MM.1S (cell line): ENCODE results near the gene KCNK5.

Experiments used
- DNase-seq: peaks from one replicate; pipeline ENCODE4 v3.0.0-alpha.2; 2015
- H2AFZ ChIP-seq: fragments of 300-600 bp; sonication (generic); 2 replicates; pipeline ENCODE4 v1.6.0; 2016; ENCODE audit warnings: antibody characterized with exemption, low read length
- H3F3A ChIP-seq: fragments of 300-600 bp; sonication (generic); 2 replicates; pipeline ENCODE4 v1.6.1; 2016; ENCODE audit warnings: mild to moderate bottlenecking, antibody characterized with exemption, low read length, moderate library complexity, mixed read lengths; ENCODE audit not compliant: insufficient read depth
- H3K27ac ChIP-seq: fragments of 300-600 bp; sonication (generic); 2 replicates; pipeline ENCODE4 v1.5.1; 2016; ENCODE audit warnings: mild to moderate bottlenecking, low read length
- H3K27me3 ChIP-seq: fragments of 300-600 bp; sonication (generic); replicated peaks from 2 replicates; pipeline ENCODE4 v1.6.0; 2016; ENCODE audit warnings: low read length; ENCODE audit not compliant: insufficient read depth
- H3K36me3 ChIP-seq: fragments of 300-600 bp; sonication (generic); replicated peaks from 2 replicates; pipeline ENCODE4 v1.6.1; 2016; ENCODE audit warnings: mild to moderate bottlenecking, low read length, mixed read lengths; ENCODE audit not compliant: insufficient read depth
- H3K4me1 ChIP-seq: fragments of 300-600 bp; sonication (generic); 2 replicates; pipeline ENCODE4 v1.6.1; 2016; ENCODE audit warnings: low read length, mixed read lengths
- H3K4me2 ChIP-seq: fragments of 300-600 bp; sonication (generic); 2 replicates; pipeline ENCODE4 v1.6.0; 2016; ENCODE audit warnings: low read depth, low read length
- H3K4me3 ChIP-seq: fragments of 300-600 bp; sonication (generic); 2 replicates; pipeline ENCODE4 v1.5.1; 2016; ENCODE audit warnings: low read length, mixed read lengths
- H3K79me2 ChIP-seq: fragments of 300-600 bp; sonication (generic); 2 replicates; pipeline ENCODE4 v1.6.1; 2016; ENCODE audit warnings: mixed run types, low read length, mixed read lengths
- H3K9ac ChIP-seq: fragments of 300-600 bp; sonication (generic); 2 replicates; pipeline ENCODE4 v1.6.1; 2016; ENCODE audit warnings: low read length, mixed read lengths
- H3K9me2 ChIP-seq: fragments of 300-600 bp; sonication (generic); replicated peaks from 2 replicates; pipeline ENCODE4 v1.6.1; 2016; ENCODE audit warnings: mild to moderate bottlenecking, low read length, mixed read lengths; ENCODE audit not compliant: insufficient read depth
- H3K9me3 ChIP-seq: fragments of 300-600 bp; sonication (generic); replicated peaks from 2 replicates; pipeline ENCODE4 v1.6.1; 2016; ENCODE audit warnings: mild to moderate bottlenecking, low read length, mixed read lengths; ENCODE audit not compliant: insufficient read depth
- H4K20me1 ChIP-seq: fragments of 300-600 bp; sonication (generic); 2 replicates; pipeline ENCODE4 v1.6.1; 2016; ENCODE audit warnings: mild to moderate bottlenecking, low read length, moderate library complexity, mixed read lengths; ENCODE audit not compliant: insufficient read depth
- EZH2 ChIP-seq: fragments of 300-600 bp; sonication (generic); optimal IDR thresholded peaks from 2 replicates; pipeline ENCODE3; 2017; ENCODE audit warnings: low read depth, mild to moderate bottlenecking, antibody characterized with exemption, low read length, mixed read lengths
- EZH2phosphoT487 ChIP-seq: fragments of 300-600 bp; sonication (generic); IDR thresholded peaks from 2 replicates; pipeline ENCODE4 v1.6.1; 2018; ENCODE audit warnings: antibody characterized with exemption, low read length
- TF ChIP-seq, protein P1 (sequence below): fragments of 300-600 bp; sonication (generic); IDR thresholded peaks from 2 replicates; pipeline ENCODE4 v1.5.1; 2016; ENCODE audit warnings: antibody characterized with exemption, low read length, mixed read lengths

The KCNK5 gene

DNA sequence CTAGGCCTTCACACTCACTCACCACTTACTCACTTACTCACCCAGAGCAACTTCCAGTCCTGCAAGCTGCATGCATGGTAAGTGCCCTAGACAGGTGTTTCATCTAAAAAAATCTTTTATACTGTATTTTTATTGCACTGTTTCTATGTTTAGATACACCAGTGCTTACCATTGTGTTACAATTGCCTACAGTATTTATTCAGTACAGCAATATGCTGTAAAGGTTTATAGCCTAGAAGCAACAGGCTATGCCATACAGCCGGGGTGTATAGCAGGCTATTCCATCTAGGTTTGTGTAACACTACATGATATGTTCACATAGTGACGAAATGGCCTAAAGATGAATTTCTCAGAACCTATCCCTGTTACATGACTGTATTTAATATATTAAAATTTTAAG is 37.1 kb upstream of the KCNK5 start:
- no peaks in the 10 kb centered on the region for H3K79me2 ChIP-seq
- no peak overlapping the region for H3K4me3 ChIP-seq
- DNase-seq = no peak
- H3K4me1 ChIP-seq = no peaks in the 10 kb centered on the region
- H3K36me3 ChIP-seq = no peaks in the 10 kb centered on the region
- H2AFZ ChIP-seq = no peak overlapping the region
- H4K20me1 ChIP-seq = no peaks in the 10 kb centered on the region
- no peak overlapping the region for H3K9ac ChIP-seq
- TF ChIP-seq EZH2phosphoT487 (no peak), EZH2 (no peak)
- TF ChIP-seq, protein P1, sequence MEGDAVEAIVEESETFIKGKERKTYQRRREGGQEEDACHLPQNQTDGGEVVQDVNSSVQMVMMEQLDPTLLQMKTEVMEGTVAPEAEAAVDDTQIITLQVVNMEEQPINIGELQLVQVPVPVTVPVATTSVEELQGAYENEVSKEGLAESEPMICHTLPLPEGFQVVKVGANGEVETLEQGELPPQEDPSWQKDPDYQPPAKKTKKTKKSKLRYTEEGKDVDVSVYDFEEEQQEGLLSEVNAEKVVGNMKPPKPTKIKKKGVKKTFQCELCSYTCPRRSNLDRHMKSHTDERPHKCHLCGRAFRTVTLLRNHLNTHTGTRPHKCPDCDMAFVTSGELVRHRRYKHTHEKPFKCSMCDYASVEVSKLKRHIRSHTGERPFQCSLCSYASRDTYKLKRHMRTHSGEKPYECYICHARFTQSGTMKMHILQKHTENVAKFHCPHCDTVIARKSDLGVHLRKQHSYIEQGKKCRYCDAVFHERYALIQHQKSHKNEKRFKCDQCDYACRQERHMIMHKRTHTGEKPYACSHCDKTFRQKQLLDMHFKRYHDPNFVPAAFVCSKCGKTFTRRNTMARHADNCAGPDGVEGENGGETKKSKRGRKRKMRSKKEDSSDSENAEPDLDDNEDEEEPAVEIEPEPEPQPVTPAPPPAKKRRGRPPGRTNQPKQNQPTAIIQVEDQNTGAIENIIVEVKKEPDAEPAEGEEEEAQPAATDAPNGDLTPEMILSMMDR = no peak
- H3F3A ChIP-seq = no peaks in the 10 kb centered on the region
- no peaks in the 10 kb centered on the region for H3K27me3 ChIP-seq
- no peak overlapping the region for H3K27ac ChIP-seq
- H3K9me2 ChIP-seq = no peaks in the 10 kb centered on the region
- no peak overlapping the region for H3K4me2 ChIP-seq
- no peaks in the 10 kb centered on the region for H3K9me3 ChIP-seq

DNA sequence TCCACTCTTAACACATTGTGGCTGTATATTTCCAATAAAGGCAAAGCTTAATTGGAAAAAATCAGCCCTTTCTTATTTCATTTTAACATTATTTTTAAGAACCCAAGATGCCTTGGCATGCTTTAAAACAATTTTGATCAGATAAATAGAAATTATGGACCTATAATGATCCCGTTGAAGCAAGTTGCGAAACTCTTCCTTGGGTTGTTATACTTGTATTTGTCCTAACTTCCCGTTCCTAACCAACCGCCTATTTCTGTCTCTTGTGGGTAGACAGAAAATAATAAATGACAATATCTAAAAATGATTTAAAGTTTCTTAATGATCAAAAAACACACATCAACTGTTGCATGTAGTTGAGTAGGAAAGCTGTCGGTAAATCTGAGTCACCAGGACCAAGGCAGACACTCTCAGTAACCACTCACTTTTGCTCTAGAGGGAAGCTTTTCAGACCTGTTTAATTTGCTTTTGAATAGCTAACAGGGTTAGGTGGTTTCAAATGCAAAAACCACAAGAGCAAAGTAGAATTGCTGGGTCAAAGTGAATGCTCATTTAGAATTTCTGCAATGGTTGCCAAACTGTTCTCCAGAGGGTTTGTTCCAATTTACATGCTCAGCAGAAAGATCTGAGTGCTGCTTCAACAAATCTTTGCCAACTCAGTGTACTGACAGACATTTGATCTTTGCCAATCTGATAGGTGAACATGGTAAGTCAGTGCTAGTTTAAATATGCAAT is 34.2 kb upstream of the KCNK5 start:
- H3K9ac ChIP-seq = no peak overlapping the region
- H3K4me1 ChIP-seq = no peaks in the 10 kb centered on the region
- H3K79me2 ChIP-seq = no peaks in the 10 kb centered on the region
- no peaks in the 10 kb centered on the region for H3K36me3 ChIP-seq
- H2AFZ ChIP-seq = no peak overlapping the region
- no peaks in the 10 kb centered on the region for H3K27me3 ChIP-seq
- TF ChIP-seq, protein P1 = no peak
- TF ChIP-seq EZH2 (no peak), EZH2phosphoT487 (no peak)
- H3K4me3 ChIP-seq = no peak overlapping the region
- no peak overlapping the region for H3K27ac ChIP-seq
- H3K9me3 ChIP-seq = no peaks in the 10 kb centered on the region
- H3K4me2 ChIP-seq = no peak overlapping the region
- H3K9me2 ChIP-seq = no peaks in the 10 kb centered on the region
- no peak for DNase-seq
- no peaks in the 10 kb centered on the region for H3F3A ChIP-seq
- no peaks in the 10 kb centered on the region for H4K20me1 ChIP-seq

DNA sequence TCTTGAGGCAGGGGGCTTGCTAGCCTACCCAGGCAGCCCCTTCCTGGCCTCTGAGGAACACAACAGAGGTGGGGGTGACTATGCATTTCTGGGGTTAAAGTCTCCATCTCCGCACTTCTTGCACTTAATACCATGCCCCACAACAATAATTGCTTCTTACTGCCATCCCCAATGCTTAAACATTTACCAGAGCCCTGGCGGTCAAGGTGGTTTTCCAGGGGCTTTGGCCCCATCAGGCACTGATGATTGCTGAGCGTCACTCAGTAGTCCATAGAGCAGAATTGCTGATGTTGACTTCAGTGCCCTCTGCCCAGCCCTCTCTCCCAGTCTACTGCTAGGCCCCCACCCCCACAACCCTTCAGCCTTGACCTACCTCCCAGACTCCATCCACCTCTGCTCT is 32.5 kb upstream of the KCNK5 start:
- TF ChIP-seq, protein P1 = no peak
- TF ChIP-seq EZH2 (no peak), EZH2phosphoT487 (no peak)
- Histone ChIP-seq H3F3A (no peaks in the 10 kb centered on the region), H3K27ac (no peak overlapping the region), H3K9me2 (no peaks in the 10 kb centered on the region), H2AFZ (no peak overlapping the region), H3K4me2 (no peak overlapping the region), H3K36me3 (no peaks in the 10 kb centered on the region), H3K27me3 (no peaks in the 10 kb centered on the region), H3K9ac (no peak overlapping the region), H3K79me2 (no peaks in the 10 kb centered on the region), H3K4me3 (no peak overlapping the region), H3K9me3 (no peaks in the 10 kb centered on the region), H4K20me1 (no peaks in the 10 kb centered on the region), H3K4me1 (no peaks in the 10 kb centered on the region)
- no peak for DNase-seq
